NCI-H345 treated with DMSO at 0.1 percent for 48 hours (cell line): Measurements from ENCODE around the gene TIGD4.

Experiments
- DNase-seq: peaks from one replicate; lab custom pipeline; 2025; ENCODE audit not compliant: unreplicated experiment; lab: John Stamatoyannopoulos, UW

Gene TIGD4

GRCh38 chr4:152727784-152728183 lies 51.7 kb downstream of the TIGD4 start:
- DNase-seq: no peak

- DNase-seq: no peak
These were observed 55.0 kb downstream of the TIGD4 start for GRCh38 chr4:152724494-152724893.

- DNase-seq: no peak
These were observed 56.3 kb downstream of the TIGD4 start for GRCh38 chr4:152723236-152723635.

GRCh38 chr4:152719801-152720556 lies 59.6 kb downstream of the TIGD4 start:
- no peak for DNase-seq
